DMS114 treated with DMSO at 0.1 percent for 48 hours (cell line): Measurements from ENCODE around the gene CDKN1A.
A peak's percentile ranks its signal among the peaks of the same experiment; 100 is the strongest.
"Not testable (repeated sequence)": the region's sequence is repeated elsewhere in the genome, so short reads cannot be mapped to it uniquely, and the experiment has no call there.

ENCODE experiments used
- DNase-seq: peaks from one replicate; lab custom pipeline; 2025; ENCODE audit not compliant: unreplicated experiment; lab: John Stamatoyannopoulos, UW

CDKN1A gene

DNA sequence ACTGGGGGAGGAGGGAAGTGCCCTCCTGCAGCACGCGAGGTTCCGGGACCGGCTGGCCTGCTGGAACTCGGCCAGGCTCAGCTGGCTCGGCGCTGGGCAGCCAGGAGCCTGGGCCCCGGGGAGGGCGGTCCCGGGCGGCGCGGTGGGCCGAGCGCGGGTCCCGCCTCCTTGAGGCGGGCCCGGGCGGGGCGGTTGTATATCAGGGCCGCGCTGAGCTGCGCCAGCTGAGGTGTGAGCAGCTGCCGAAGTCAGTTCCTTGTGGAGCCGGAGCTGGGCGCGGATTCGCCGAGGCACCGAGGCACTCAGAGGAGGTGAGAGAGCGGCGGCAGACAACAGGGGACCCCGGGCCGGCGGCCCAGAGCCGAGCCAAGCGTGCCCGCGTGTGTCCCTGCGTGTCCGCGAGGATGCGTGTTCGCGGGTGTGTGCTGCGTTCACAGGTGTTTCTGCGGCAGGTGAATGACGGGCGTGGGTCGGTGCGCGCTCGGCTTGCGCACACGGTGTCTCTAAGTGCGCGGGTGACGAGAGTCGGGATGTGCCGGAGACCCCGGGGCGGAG is at the start of gene CDKN1A:
CDKN1A (plus strand) TSS at position 227 of the 555 bp plus-strand sequence. CDS start 5,388 bp downstream, outside the sequence.
- DNase-seq = peak; percentile 57

GRCh38 chr6:36629784-36630183 is 48.7 kb upstream of the CDKN1A start:
- DNase-seq = no peak

- DNase-seq = no peak
Measured at GRCh38 chr6:36631326-36632011, 47.0 kb upstream of the CDKN1A start.

- no peak for DNase-seq
Measured at GRCh38 chr6:36633370-36633769, 45.1 kb upstream of the CDKN1A start.

GRCh38 chr6:36633915-36634314 is 44.6 kb upstream of the CDKN1A start:
- no peak for DNase-seq

- no peak for DNase-seq
Measured at GRCh38 chr6:36634317-36635108, 44.0 kb upstream of the CDKN1A start.

DNA sequence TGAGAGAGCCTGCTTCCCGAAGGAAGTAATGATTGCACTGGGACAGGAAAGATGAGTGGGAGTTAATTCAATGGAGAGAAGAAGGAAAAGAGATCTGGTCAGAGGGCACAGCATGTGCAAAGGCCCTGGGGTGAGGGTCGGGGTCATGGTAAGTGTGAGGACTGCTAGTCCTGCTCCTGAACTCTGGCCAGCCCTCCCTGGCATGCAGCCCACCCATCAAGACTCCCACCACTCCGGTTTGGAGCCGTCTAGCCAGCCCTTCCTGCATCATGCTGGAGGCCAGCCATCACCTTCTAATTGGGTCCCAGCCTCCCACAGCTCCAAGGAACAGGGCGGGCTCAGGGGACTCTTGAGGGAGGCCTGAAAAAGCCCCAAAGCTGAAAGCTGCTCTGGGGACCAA is 42.2 kb upstream of the CDKN1A start:
- no peak for DNase-seq

DNA sequence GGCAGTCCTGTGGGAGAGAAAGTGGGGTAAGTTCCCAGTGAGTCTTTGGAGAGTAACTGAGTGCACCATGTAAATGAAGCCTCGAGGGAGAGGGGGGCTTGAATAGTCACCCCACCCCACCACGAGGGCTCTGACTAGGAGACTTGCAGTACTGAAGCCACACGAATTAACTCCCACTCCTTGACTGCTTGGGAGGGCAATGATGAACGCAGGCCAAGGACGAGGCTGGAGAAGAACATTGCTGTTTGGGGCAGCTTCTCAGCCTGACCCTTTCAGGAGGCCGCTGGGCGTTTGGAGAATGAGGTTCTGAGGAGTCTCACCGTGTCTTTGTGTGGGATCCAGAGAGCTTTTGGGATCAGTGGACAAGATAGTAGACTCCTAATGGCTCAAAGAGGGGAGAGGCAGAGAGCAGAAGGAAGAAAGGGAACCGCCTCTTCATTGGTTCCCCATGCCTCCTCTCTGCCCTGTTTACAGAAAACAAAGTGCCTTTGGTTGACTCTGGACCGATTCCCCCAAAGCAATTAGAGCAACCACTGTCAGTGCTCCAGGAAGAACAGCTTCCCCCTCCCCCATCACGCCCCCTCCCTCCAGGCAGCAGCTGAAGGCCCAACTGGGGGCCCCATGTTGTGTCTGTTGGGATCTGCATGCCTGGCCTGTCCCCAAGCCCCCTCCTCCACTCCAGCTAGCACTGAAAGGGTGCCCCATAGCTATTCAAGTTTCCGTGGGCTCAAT is 41.7 kb upstream of the CDKN1A start:
- no peak for DNase-seq

- no peak for DNase-seq
Measured at GRCh38 chr6:36638579-36638978, 39.9 kb upstream of the CDKN1A start.

GRCh38 chr6:36639171-36639808 is 39.2 kb upstream of the CDKN1A start:
- DNase-seq = no peak

- no peak for DNase-seq
Measured at GRCh38 chr6:36641543-36641942, 37.0 kb upstream of the CDKN1A start.

DNA sequence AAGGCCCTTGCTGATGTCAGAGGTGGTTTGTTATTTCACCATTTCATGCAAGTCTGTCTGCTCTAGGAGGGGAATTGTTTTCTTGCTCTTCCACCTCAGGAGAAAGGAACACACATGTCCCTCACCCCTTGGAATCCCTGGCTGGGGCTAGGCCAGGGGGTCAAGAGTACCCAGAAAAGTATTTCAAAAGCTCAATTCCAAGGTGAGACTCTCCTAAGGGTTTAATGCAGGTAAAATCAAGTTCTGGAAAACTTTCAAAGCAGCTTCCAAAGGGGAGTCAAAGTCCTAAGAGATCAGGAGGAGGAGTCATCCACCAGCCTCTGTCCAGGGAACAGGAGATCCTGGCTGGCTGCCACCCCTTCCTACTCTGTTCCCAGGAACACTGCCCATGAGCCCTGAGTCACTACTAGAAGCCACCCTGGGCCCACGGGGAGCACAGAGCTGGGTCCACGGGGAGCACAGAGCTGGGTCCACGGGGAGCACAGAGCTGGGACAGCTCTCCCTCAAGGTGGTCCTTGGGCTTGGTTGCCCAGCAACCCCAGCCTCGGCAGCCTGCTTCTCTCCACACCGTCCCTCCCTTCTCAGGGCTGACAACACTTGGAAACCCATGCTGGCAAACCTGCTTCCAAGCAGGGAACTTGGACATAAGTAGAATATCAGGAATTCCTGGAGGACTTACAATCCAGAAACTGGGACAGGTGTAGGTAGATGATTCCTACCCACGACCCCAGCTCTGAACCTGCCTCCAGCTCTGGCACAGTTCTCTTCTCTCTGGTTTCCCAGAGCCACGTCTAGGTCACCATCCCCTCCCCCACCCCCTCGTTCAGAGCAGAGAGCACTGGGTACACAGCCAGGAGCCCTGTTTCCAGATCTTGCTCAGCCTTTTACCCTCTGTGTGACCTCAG is 35.3 kb upstream of the CDKN1A start:
- DNase-seq = no peak

DNA sequence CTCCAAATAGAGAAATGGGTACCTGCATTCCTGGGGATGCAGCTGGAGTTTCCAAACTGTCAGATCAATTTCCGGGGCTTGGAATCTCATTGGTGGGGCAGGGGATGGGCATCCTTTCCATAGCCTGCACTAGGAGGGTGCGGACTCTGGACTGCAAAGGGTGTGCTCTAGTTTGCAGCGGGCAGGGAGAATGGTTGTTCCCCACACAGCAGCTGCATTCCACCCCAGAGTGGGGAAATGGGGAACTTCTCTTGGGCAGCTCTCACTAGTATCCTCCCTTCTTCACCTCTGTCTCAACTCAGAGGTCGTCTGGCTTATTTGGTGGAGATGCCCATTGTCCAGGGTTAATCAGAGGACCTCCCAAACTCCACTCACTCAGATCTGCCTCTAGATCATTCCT is 34.5 kb upstream of the CDKN1A start:
- DNase-seq = no peak

GRCh38 chr6:36649086-36649485 is 29.4 kb upstream of the CDKN1A start:
- DNase-seq = no peak

- DNase-seq = no peak
Measured at GRCh38 chr6:36649701-36650484, 28.6 kb upstream of the CDKN1A start.

DNA sequence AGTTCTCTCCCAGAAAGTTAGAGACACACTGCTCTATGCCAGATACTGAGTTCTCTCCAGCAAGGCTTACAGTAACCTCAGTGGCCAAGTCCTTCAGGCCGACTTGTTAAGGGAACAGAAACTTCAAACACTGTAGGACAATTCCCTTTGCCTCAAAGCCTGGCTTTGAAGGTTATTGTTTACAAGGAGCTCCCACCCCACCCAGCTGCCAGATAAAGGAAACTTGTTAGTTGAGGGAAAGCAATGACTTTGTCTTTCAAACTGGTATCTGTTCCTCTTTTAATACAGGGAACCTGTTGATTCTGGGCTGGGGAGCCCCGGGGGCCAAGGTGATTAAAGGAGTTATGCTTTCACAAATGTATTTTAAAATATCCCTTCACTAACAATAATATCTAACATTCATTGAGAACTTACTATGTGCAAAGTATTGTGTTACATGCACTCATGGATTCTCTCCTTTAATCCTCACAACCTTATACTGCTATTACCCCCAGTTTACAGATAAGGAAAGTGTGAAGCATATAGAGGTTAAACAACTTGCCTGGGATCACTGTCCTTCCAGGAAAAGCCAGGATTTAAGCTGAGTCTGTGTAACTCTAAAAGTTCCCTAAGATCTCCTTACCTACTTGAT is 27.6 kb upstream of the CDKN1A start:
- DNase-seq = no peak

DNA sequence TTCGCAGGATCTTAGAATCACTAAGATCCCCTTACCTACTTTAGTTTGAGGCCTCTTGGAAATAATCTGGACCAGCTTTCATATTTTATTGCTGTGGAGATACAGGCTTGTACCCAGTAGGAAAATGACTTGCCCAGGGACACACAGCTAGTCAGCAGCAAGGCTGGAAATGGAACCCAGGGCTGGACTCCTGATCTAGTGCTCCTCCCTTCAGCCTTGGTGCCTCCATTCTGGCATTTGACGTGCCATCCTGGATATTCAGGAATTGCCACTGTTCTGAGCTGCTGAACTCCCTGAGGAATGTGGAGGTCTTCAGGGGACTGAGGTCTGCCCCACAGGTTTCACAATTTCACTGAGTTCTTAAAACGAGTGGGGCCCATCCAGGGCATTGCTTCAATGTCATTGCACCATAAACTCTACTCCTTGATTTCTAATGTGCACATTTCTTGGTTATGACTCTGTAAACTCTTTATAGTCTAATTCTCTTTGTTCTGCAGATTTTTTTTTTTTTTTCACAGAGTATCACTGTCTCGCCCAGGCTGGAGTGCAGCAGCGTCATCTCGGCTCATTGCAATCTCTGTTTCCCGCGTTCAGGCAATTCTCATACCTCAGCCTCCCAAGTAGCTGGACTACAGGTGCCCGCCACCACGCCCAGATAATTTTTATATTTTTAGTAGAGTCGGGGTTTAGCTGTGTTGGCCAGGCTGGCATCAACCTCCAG is 26.7 kb upstream of the CDKN1A start:
- no peak for DNase-seq

DNA sequence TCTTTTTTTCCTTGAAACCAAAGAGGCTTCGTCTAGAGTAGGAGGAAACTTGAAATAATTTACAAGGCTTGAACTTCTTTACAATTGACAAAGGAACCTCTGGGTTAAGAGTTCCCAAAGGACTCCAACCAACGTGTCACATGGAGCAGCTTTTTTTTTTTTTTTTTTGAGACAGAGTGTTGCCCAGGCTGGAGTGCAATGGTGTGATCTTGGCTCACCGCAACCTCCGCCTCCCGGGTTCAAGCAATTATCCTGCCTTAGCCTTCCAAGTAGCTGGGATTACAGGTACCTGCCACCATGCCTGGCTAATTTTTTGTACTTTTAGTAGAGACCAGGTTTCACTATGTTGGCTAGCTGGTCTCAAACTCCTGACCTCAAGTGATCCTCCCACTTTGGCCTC is 24.0 kb upstream of the CDKN1A start:
- DNase-seq = not testable (repeated sequence)
